ENCODE measurements around the gene OR4D1. TPM values are rescaled to one million over a fixed set of nuclear protein-coding genes. Genes with fewer than 3 reads are reported as not detected.

OR4D1 gene
- total RNA-seq: not detected in 2 replicates

GRCh38 chr17:58147930-58148434, at the start of gene OR4D1:
Gene OR4D1, plus strand, starts transcription at chr17:58148384. Its CDS starts 6,770 bp downstream, at chr17:58155154.

GRCh38 chr17:58166682-58167081, 18.5 kb downstream of the OR4D1 start, which contains the start of gene OR4D2:
Gene OR4D2, plus strand, starts transcription at chr17:58166982. Its CDS starts 2,674 bp downstream, at chr17:58169656.

GRCh38 chr17:58192612-58193011, 44.4 kb downstream of the OR4D1 start, which contains the start of gene EPX:
Gene EPX, plus strand, starts transcription at chr17:58192726. Its CDS starts 121 bp downstream, at chr17:58192847.

Other genes starting within 250 kb of the OR4D1 start
- 10.3 and 12.5 TPM in 2 replicates for gene CUEDC1, start 193.0 kb upstream of the OR4D1 start, total RNA-seq
- gene VEZF1, start 160.1 kb upstream of the OR4D1 start, total RNA-seq: 45.1 and 45.3 TPM in 2 replicates
- gene SRSF1, start 141.1 kb upstream of the OR4D1 start, total RNA-seq: 254 and 280 TPM in 2 replicates
- 11.4 and 11.6 TPM in 2 replicates for gene DYNLL2, start 65.0 kb upstream of the OR4D1 start, total RNA-seq
- gene OR4D2, start 18.6 kb downstream of the OR4D1 start, total RNA-seq: not detected in 2 replicates
- not detected in 2 replicates for gene EPX, start 44.3 kb downstream of the OR4D1 start, total RNA-seq
- gene MKS1, start 70.9 kb downstream of the OR4D1 start, total RNA-seq: 11.9 and 16.5 TPM in 2 replicates
- gene LPO, start 90.2 kb downstream of the OR4D1 start, total RNA-seq: not detected in 2 replicates
- gene MPO, start 132.6 kb downstream of the OR4D1 start, total RNA-seq: under 0.01 TPM in 1 of 2 replicates, not detected in the other
- gene TSPOAP1, start 180.4 kb downstream of the OR4D1 start, total RNA-seq: 0.34 and 2.7 TPM in 2 replicates
- gene SUPT4H1, start 203.8 kb downstream of the OR4D1 start, total RNA-seq: 55.8 and 72.2 TPM in 2 replicates

Data from bronchus fibroblast of lung (primary cell).